Spleen (tissue), 7 donors: Measurements from ENCODE around the gene TNFSF8.

Experiments
- POLR2A ChIP-seq, 3 donors: fragments of 450-650 bp; IDR thresholded peaks; one replicate each; pipeline ENCODE4 v1.5.1; 2017; ENCODE audit warnings: antibody characterized with exemption in 3 of 3, mild to moderate bottlenecking in 1 of 3
- POLR2AphosphoS5 ChIP-seq, 3 donors: sonication (generic); formaldehyde crosslinking; IDR thresholded peaks; one replicate each; pipeline ENCODE4 v1.5.1; 2017; ENCODE audit warnings: antibody characterized with exemption in 3 of 3
- TF ChIP-seq, protein P1 (sequence below), 11 experiments: fragments of 200-600 bp in 7 of 11; fragments of 450-650 bp in 4 of 11; sonication (generic) in 4 of 11; IDR thresholded peaks in 8 of 11; conservative IDR thresholded peaks in 3 of 11; 1 replicate in 7 of 11; 2 replicates in 4 of 11; pipeline versions ENCODE4 v1.4.0 to v1.8.0; 2016 to 2021; ENCODE audit warnings: antibody characterized with exemption in 11 of 11, inconsistent platforms in 4 of 11, mild to moderate bottlenecking in 1 of 11
- donor health status: DM: no; HTN: no; CAD: no; lungs with moderate emphysema.
- donor health status: DM: no; HTN: no; CAD: no.
- donor health status: DM: no; HTN: no; CAD: no.

DNA sequence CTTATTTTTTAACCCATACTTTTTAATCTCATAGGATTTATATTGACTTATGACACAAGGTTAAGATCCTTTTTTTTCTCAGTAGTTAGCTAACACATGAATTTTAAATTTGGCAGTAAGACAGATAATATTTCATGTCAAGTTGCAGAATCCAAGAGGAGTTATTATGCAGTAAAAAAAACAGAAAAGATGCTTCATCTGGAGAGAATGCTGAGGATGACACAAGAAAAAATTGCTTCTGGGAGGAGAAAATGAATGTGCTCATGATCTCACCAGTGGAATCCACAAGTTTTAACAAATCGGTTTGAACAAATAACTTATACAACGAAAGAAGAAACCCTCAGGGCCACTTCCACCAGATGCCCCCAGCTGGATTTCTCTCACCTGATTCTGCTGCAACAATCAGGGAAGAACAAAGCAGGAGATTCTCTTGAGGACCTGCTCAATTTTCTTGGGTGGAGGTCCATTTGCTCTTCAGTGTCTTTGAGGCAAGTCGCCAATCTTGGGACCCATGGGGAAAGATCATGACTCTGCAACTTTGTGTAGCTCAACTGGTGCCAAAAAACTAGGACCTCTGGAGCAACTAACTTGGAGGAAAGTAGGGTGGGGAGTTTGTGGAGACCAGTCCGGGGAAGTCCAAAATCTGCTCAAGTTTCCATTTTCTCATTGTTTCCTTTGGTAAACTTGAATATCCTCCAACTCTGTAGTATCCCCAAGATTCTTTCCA is 74.0 kb downstream of the TNFSF8 start:
- TF ChIP-seq, protein P1, sequence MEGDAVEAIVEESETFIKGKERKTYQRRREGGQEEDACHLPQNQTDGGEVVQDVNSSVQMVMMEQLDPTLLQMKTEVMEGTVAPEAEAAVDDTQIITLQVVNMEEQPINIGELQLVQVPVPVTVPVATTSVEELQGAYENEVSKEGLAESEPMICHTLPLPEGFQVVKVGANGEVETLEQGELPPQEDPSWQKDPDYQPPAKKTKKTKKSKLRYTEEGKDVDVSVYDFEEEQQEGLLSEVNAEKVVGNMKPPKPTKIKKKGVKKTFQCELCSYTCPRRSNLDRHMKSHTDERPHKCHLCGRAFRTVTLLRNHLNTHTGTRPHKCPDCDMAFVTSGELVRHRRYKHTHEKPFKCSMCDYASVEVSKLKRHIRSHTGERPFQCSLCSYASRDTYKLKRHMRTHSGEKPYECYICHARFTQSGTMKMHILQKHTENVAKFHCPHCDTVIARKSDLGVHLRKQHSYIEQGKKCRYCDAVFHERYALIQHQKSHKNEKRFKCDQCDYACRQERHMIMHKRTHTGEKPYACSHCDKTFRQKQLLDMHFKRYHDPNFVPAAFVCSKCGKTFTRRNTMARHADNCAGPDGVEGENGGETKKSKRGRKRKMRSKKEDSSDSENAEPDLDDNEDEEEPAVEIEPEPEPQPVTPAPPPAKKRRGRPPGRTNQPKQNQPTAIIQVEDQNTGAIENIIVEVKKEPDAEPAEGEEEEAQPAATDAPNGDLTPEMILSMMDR (IDR thresholded peaks at IDR 0.05 in 8 of 11, conservative IDR thresholded peaks at IDR 0.05 in 3 of 11) = no peak
- TF ChIP-seq POLR2A (IDR thresholded peaks at IDR 0.05) (no peak), POLR2AphosphoS5 (IDR thresholded peaks at IDR 0.05) (no peak)
